Measurements from ENCODE around the gene PTPRN2.
"Not testable (repeated sequence)": the region's sequence is repeated elsewhere in the genome, so short reads cannot be mapped to it uniquely, and the experiment has no call there.

PTPRN2 gene

DNA sequence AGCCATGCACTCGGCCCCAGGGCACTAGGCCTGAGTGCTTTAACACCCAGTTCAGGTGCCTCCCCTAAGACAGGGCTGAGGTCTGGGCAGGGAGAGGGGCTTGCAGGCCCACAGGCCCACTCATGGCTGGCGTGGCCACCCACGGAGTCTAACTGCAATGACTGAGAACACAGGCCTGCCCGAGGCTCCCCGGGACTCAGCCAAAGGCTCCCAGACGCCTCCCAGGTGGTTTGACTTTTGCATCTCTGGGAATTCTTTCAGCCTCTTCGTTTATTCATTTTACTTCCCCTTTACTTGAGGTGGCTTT is 37.3 kb downstream of the PTPRN2 start:
- DNase-seq = no peak

DNA sequence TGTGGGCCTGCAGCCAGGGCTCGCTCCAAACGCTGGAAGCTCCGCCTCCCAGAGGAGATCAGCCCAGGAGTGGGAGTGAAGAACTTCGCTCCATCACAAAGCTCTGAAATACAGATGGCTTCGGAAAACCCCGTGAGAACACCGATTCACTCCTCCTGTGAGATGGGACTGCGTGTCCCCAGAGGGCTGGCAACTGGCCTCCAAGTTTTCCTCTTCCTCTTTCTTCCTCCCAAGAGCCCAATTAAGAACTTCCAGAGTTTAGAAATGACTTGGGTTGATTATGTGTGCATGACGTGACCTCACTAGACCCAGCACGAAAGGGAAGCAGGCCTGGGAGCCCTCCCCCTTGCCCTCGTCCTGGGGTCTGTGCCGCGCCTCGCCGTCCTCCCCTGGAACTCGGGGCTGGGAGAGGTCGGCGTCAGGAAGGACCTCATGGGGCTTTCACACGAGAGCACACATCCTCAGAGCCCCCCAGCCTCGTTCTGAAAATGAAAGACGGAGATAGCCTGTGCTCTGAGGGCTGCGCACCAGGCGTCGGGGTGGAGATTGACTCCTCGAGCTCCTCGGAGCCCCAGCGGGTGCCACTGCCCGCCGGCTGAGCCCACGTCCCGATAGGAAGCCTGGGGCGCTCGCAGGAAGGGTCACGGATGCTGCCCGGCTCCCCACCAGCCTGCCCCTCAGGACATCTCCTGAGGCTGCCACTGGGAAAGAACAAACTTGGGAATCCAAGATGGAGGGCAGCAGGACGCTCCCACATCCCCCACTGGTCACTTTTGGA is 37.8 kb downstream of the PTPRN2 start:
- no peak for DNase-seq

DNA sequence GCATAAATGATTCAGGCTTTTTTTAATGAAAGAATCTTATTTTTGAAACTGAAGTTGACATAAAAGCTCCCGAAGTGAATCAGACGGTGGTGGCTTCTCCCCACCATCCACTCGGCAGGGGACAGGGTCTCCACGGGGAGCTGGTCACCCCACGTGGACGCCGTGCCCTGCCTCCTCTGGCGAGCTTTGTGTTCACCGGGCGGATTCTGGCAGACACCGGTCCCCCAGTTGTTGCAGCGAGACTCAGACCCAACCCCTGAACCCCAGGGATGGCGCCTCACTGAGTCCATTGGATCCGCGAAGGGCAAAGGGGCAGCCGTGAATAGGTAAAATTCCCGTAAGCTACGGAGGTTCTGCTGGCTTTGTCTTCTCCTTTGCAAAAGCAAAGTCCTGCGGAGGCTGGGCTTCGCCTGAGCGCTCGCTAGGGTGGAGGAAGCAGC is 38.4 kb downstream of the PTPRN2 start:
- DNase-seq = no peak

DNA sequence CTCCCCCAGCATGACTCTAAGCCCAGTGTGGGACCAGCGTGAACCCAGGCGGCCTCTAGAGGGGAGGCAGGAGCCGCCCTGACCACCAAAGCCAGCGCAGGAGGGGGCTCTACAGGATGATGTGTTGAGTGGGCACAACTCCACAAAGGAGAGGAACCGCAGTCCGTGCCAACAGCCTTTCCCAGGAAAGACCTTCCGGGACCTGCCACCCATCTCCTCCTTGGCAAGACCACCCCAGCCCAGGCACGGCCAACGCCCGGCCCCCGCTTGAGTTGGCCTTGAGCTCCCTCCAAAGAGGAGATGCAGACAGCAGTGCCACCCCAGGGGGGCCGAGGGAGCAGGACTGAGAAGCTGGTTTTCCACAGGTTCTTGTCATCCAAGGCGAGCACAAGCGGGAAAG is 38.9 kb downstream of the PTPRN2 start:
- DNase-seq = no peak

DNA sequence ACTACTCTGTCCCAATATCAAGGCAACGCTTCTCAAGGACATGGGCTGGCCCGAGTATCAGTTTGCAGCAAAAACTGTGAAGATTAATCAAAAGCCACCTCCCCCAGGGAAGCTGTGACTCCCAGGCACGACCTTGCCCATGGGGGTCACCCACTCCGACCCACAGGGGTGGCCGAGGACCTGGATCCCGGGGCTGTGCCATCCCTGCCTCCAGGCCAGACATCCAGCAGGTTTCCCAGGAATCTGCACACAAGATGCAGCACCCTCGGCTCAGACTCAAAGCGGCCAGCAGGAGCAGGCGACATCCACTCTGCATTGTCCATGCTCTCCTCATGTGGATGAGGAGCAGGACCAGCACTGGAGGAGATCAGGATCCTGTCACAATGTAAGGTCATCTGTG is 39.8 kb downstream of the PTPRN2 start:
- no peak for DNase-seq

DNA sequence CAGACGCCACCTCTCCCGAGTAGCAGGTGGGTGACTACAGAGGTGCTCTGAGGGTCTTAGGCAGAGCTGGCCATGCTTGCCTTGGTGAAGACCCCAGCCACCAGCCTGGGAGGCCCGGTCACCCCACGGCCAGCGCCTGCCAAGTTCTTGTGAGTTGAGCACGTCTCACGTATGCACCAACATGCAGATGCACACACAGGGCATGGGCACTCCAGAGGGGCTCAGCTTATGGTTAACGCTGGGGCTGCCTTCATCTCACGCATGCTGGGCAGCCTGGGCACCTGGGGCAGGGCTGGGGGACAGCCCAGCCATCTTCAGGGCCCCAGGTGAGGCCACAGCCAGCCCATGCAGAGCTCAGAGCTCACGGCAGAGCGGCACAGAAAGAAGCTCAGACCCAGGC is 41.0 kb downstream of the PTPRN2 start:
- no peak for DNase-seq

DNA sequence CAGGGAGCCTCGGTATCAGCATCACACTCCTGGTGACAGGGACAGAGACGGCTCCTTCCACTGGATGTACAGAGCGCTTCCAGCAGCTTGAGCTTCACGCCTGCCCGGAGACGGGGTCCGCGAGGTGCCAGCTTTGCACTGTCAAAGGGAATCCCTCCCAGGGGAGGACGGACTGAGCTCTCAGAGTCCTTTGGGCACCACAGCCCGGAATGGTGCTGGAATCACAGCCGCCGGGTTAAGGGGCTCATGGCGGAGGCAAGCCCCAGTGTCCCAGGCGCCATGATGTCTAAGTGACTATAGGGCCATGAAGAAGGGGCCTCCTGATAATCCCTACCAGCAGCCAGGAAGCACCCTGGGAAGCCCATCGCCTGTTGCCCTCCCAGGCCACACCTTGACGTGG is 41.4 kb downstream of the PTPRN2 start:
- DNase-seq = no peak

DNA sequence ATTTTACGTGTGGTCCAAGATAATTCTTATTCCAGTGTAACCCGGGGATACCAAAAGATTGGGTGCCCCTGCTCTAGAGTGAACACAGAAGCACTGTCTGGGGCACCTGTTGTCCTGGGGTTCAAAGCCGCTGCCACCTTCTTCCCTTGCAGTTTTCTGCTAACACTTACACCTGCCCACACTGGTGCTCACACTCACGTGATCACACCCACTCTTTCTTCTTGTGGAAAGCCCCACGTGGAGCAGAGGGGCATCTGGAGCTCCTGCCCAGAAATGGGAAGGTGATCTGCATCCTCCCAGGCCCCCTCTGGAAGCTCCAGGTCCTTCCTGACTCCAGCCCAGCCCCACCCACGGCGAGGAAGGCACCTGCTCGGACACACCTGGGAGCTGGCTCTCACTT is 42.9 kb downstream of the PTPRN2 start:
- no peak for DNase-seq

DNA sequence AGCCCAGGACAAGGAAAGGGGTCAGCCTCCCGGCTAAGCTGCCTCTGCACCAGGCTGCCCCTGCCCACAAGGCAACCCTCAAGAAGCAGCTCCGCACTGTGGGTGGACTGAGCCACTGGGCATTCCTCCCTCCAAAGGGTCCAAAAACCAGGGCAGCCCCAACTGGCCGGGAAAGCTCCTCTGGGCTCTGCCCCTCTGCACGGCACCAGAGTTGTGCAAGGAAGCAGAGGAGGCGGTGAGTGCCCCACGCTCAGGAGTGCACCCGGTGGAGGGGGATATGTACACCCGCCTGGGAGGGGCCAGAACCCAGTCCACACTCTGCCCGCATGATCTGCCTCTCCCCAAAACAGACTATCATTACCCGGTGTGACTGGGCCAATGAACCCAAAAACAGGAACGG is 43.8 kb downstream of the PTPRN2 start:
- no peak for DNase-seq

DNA sequence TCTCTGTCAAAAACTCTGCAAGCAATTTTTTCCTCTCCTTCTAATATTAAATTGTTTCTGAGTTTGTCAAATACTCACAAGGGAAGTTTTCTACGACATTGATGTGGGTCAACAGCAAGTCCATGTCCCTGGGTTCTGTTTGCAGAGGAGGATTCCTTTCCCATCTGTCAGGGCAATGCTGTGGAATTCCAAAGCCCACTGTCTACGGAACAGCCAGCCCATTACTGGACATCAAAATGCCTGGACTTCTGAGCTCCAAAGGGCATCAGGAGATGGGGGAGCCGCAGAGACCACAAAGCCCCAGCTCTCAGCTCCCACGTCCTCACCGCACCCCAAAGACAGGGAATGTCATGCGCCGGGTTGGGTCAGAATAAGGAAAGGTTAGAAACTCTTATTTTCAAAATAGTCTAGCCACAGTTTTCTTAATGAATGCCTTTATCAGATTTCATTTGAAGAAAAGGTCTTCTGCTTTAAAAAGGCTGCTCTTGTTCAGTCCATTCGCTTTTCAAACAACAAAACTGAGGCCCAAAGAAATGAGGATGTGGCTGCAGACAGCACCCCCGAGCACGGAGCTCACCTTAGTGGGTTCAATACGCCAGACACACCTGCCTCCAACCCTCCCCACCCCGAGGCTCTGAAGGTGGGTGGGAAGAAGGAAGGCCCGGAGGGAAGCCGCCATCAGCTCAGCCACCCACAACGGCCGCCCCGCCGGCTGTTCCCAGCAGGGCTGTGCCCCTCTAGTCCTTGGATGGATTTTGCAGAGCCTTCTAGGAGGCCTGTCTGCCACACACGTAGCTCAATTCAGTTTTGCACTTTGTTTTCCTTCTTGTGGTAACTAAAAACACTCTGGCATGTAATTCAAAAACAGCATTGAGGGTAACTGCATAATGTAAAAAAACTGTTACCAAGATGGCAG is 44.7 kb downstream of the PTPRN2 start:
- DNase-seq = no peak

DNA sequence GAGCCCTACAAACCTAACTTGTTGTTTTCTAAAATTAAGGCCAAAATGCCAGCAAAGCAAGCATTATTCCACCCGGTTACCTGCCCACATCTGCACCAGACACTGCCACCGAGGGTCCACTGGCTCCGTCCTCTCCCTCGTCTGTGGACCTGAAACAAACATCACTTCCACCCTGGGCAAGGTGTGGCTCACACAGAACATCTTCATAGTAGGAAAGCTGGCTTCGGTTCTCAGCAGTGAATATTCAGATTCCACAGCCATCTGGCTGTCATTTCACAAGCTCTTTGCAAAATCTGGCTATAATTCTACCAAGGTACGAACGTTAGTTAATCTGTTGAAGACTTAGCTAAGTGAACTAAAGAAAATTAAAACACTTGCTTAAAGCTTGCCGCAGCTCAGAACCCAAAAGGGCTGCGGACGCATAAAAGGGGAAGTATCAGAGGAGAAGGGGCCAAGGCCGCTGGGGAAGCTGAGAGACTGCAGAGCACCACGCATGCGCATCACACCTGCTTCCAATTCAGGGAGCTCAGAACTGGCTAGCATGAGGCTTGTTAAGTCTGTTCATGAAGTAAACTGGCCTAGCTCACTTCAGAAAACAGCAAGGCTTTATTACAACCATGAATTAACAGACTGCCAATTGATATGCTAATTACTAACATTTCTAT is 46.1 kb downstream of the PTPRN2 start:
- DNase-seq = no peak

DNA sequence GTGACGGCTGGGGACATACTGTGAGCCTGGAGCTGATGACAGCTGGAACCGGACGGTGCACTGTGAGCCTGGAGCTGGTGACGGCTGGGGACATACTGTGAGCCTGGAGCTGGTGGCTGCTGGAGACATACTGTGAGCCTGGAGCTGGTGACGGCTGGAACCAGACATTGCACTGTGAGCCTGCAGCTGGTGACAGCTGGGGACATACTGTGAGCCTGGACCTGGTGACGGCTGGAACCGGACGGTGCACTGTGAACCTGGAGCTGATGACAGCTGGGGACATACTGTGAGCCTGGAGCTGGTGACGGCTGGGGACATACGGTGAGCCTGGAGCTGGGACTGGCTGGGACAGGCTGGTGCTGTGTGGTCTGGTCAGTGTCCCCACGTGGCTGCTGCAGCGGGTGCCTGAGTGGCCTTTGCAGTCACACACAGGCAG is 47.9 kb downstream of the PTPRN2 start:
- DNase-seq = no peak

DNA sequence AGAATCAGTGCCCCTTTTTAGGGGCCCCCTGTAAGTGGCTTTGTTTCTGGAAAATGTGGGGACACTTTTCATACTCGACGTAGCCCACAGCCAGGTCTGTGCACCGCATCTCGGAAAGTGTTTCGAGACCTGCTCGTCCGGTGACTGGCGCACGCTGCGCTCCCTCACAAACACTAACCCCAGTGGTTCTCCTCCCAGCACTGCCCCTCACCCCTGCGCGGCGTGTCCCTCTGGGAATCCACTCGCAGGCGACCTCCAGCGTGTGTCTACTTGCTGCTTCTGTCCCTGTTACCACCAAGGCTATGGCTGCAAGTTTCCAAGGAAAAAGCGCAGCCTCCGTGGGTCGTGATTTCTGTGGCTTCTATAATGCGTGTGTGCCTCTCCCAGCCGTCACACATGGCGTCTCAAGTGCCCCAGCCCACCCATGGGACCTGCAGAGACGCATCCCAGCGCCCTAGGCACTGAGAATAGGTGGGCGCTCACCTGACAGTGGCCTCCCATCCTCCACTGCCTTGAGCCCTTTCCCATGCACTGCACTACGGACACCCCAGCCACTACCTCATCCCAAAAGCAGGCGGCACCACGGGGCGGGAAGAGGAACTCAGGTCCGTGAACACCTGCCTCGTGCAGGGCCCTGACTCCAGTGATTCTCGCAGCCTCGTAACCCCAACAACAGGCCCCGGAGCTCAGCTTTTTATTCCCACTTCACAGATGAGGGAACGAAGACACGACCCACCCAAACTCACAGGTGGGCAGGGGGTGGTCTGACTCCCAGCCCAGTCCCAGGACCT is 49.3 kb downstream of the PTPRN2 start:
- no peak for DNase-seq

DNA sequence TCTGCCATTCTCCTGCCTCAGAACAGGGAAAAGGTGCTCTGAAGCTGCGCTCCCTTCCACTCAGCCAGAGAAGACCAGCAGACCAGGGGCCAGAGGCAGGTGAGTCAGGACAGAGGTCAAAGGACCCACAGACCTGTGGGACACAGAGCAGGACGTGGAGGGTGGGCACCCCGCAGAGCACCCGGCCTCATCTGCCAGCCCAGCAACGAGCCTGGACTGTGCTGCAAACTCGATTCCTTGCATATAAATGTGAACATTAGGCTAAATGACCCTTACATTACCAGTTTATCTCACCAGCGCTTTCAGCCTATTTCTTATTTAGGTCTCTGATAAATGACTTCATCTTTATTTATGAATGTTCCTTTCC is 50.1 kb downstream of the PTPRN2 start:
- DNase-seq = no peak

DNA sequence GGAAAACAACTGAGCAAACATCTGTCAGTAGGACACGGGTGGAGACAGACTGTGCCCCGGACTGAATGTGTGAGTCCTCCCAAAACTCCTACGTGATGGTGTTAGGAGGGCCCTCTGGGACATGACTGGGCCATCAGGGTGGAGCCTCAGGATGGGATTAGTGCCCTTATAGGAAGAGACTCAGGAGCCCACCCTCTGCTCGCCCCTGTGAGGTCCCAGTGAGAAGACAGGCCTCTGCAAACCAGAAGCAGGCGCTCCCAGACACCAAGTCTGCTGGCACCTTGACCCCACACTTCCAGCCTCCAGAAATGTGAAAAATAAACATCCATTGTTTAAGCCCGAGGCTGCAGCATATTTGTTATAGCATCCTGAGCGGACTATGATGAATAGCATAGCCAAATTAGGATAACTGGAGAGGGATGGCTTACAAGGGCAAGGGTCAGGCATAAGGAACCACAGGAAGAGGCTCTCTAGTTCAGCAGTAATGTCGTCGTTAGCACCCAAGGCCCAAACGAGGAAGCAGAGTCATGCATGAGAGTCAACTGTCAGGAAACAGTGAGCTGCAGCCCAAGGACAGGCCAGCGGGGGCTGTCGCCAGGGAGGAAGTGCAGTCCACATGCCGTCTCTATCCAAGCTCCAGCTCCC is 50.6 kb downstream of the PTPRN2 start:
- DNase-seq = no peak

DNA sequence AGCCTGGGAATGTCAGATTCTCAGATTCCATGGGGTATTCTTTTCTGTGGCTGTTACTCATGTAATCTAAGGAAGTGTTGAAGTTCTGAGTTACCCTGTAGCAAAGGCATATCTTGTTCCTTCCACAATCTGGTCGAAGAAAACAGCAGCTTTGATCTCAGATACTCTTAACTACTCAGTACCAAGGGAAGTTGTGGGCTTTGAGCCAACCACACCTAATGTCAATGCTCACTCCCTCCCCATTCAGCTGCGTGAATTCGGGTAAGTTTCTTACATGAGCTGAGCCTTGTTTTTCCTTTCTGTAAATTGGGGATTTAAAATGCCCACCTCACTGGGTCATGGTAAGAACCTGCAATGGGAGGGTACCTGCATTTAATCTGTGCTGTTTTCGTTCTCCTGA is 52.5 kb downstream of the PTPRN2 start:
- no peak for DNase-seq

DNA sequence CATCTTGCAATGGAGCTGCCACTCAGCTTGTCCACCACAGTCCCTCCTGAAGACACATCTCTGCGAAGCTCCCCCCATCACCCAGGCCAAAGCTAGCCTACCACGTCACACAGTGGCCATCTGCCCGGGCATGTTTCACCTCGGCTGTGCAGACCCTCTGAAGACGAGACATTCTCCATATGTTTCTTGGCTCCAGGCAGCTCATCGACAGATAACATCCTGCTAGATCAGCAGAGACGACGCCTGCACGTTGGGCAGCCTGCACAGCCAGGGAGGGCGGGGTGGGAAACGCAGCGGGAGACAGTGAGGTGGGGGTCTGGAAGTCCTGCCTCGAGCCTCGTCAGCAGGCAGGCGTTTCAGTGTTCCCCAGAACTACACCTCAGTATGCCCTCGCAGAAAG is 53.0 kb downstream of the PTPRN2 start:
- no peak for DNase-seq

DNA sequence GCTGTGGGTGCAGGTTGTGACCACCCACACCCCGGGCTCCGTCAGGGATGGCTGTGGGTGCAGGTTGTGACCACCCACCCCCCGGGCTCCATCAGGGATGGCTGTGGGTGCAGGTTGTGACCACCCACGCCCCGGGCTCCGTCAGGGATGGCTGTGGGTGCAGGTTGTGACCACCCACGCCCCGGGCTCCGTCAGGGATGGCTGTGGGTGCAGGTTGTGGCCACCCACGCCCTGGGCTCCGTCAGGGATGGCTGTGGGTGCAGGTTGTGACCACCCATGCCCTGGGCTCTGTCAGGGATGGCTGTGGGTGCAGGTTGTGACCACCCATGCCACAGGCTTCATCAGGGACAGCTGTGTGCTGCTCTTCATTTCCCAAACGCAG is 53.5 kb downstream of the PTPRN2 start:
- not testable (repeated sequence) for DNase-seq

DNA sequence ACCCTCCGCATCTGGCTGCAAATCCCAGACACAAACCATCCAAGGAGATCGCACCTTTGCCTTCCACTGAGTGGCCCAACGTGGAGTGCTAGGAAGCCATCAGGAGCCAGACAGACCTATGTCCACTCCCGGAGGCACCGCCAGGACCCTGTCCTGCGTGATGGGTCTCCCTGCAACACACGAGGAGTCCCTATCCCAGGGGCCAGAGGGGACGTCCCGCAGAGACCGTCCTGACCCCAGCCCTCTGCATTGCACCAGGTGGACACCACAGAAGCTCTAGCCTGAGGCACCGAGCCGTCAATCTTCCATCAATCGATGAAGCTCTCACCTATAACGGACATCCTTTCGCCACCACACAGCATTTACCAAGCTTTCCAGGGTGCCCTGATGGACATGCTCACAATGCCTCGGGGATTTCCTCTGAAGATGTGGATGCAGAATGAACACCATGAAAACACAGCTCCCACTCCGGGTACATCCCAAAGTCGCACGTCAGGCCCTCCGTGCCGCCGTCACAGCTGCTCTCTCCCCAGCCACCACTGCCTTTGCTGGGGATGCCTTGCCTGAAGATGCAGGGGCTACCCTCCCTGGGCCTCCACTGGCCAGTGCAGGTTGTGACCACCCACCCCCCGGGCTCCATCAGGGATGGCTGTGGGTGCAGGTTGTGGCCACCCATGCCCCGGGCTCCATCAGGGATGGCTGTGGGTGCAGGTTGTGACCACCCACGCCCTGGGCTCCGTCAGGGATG is 54.1 kb downstream of the PTPRN2 start:
- no peak for DNase-seq

DNA sequence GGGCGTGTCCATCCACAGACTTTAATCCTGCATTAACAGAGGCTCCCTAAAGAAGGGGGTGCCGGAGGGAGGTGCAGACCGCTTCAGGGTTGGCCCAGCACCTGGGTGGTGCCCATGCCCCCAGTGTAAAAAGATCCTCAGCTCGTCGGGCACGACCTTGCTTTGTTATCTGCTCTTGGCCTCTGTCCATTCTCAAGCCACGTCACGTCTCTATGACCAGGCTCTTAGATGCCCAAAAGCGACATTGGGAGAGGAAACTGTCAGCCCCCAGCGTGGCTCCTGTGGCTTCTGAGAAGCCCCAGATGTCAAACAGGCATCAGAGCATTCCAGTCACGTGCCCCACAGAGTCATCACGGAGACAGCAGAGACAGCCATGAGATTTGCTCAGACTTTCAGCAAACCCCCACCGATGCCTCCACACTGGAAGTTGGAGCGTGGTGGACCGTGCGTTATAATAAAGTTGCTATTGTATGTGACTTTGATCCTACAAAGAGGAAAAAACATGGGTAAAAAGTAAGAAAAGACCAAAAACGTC is 55.5 kb downstream of the PTPRN2 start:
- DNase-seq = no peak

DNA sequence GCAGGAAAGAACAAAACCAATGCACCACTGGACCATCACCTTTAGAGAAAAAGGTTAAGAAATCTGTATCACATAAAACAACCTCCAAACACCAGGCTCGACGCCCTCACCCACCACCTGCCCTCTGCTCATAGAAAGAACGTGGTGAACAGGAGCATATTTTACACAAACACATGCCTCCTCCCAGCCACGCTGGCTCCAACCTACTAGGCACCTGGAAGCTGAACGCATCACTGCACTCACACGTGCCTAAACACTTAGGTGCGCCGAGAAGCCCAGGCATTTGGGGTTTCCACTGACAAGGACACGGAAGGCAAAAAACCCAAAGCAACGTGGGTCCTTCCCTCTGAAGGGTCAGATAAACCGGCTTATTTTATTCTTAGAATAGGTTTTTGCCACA is 56.0 kb downstream of the PTPRN2 start:
- DNase-seq = no peak

All from effector CD4-positive, alpha-beta T cell (primary cell).